RWPE2 (cell line): Measurements from ENCODE around the gene BEND5.

Source experiments
- ATAC-seq: fragments of 200-7000 bp; cut with Tn5 transposase; 3 replicates; pipeline ENCODE4 v1.9.1; 2021; ENCODE audit warnings: low read depth
- DNase-seq: peaks from one replicate; pipeline ENCODE4 v3.0.0-alpha.2; 2020; ENCODE audit warnings: low spot score
- H3K27ac ChIP-seq: fragments of 450-650 bp; 2 replicates; pipeline ENCODE4 v1.5.1; 2017; ENCODE audit warnings: mild to moderate bottlenecking; ENCODE audit not compliant: poor library complexity, severe bottlenecking
- H3K27me3 ChIP-seq: fragments of 250-450 bp; sonication (Bioruptor Pico); 2 replicates; pipeline ENCODE4 v1.5.1; 2021; ENCODE audit warnings: mild to moderate bottlenecking, moderate library complexity; ENCODE audit not compliant: insufficient read depth, poor library complexity, severe bottlenecking
- H3K36me3 ChIP-seq: fragments of 250-450 bp; sonication (Bioruptor Pico); 2 replicates; pipeline ENCODE4 v1.5.1; 2020; ENCODE audit warnings: low read depth, mild to moderate bottlenecking, moderate library complexity
- H3K4me1 ChIP-seq: fragments of 250-450 bp; sonication (Bioruptor Pico); 2 replicates; pipeline ENCODE4 v1.5.1; 2021; ENCODE audit warnings: mild to moderate bottlenecking, moderate library complexity; ENCODE audit not compliant: insufficient read depth, poor library complexity, severe bottlenecking
- H3K4me3 ChIP-seq: fragments of 250-450 bp; sonication (Bioruptor Pico); 2 replicates; pipeline ENCODE4 v1.5.1; 2021; ENCODE audit warnings: mild to moderate bottlenecking, moderate library complexity; ENCODE audit not compliant: severe bottlenecking
- H3K9me3 ChIP-seq: fragments of 250-450 bp; sonication (Bioruptor Pico); 2 replicates; pipeline ENCODE4 v1.5.1; 2021; ENCODE audit warnings: mild to moderate bottlenecking, moderate library complexity; ENCODE audit not compliant: severe bottlenecking
- TF ChIP-seq, protein P1 (sequence below): fragments of 450-650 bp; IDR thresholded peaks from one replicate; pipeline ENCODE4 v1.5.1; 2017; ENCODE audit warnings: mild to moderate bottlenecking, moderate library complexity; ENCODE audit not compliant: poor library complexity, severe bottlenecking

Gene BEND5

DNA sequence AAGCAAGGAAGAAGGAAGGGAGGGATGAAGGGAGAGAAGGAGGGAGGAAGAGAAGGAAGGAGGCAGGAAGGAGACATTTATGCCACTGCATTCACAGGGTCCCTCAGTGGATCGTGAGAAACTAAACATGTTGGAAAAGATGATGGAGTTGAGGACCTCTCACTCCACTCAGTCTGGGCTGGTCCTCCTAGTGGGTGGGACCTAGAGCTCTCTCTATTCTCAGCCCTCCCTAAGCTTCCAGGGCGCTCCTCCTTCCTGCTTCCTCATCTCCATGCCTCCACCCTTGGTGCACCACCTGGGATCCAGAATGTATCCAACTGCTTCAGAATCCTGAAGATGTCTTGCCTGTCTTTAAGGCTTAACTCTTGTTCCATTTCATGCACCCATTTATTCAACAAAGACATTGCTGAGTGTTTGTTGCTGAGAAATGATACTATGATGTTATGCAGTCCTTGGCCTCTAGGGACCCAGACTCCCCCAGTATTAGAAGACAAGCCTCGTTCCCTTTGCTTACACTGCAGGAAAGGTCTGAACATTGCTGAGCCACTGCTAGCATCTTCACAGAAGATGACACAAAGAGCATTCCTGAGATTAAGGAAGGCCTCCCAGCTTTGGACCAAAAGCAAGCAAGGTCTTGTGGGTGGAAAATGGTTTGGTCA lies 88.5 kb downstream of the BEND5 start:
- no peak for DNase-seq

DNA sequence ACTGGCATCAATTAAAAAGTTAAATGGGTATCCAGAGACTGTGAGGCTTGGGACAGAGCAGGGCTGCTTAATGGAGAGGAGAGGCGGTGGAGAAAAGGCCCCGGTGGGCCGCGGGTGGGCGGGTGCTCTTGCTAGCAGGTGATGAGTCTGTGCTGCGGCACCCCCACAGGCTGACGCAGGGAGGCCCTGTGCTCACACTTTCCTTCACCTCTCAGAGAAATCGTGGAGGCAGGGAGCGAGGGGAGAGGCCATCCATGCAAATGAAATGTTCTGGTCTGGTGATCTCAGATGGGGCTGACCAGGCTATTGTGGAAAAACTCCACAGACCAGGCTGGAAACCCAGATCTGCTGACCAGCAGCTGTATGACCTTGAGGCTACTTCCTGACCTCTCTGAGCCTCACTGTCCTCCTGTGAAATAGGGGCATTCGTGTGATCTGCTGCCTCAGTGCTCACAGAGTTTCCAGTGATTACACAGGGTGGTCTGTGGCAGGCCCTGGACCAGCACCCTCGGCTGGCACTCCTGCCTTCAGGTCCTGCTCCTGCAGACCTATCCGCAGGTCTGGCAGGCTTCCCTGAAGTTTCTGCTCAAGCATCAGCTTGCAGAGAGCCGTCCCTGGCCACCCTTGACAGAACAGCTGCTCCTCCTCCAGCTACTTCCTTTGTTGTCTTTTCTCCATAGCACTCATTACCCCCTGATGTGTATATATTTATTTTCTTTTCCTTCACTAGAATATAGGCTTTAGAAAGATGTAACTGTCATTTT lies 89.2 kb downstream of the BEND5 start:
- no peak overlapping the region for H3K27ac ChIP-seq
- no peak overlapping the region for H3K4me3 ChIP-seq
- ATAC-seq (no peak), DNase-seq (no peak)
- no peaks in the 10 kb centered on the region for H3K36me3 ChIP-seq
- H3K4me1 ChIP-seq, result no peaks in the 10 kb centered on the region
- H3K9me3 ChIP-seq, result no peaks in the 10 kb centered on the region
- TF ChIP-seq, protein P1, sequence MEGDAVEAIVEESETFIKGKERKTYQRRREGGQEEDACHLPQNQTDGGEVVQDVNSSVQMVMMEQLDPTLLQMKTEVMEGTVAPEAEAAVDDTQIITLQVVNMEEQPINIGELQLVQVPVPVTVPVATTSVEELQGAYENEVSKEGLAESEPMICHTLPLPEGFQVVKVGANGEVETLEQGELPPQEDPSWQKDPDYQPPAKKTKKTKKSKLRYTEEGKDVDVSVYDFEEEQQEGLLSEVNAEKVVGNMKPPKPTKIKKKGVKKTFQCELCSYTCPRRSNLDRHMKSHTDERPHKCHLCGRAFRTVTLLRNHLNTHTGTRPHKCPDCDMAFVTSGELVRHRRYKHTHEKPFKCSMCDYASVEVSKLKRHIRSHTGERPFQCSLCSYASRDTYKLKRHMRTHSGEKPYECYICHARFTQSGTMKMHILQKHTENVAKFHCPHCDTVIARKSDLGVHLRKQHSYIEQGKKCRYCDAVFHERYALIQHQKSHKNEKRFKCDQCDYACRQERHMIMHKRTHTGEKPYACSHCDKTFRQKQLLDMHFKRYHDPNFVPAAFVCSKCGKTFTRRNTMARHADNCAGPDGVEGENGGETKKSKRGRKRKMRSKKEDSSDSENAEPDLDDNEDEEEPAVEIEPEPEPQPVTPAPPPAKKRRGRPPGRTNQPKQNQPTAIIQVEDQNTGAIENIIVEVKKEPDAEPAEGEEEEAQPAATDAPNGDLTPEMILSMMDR, result no peak
- H3K27me3 ChIP-seq, result no peaks in the 10 kb centered on the region

More for the DNA sequence above, 88.5 kb downstream of the BEND5 start:
- Histone ChIP-seq H3K27me3 (no peaks in the 10 kb centered on the region), H3K9me3 (no peaks in the 10 kb centered on the region), H3K36me3 (no peaks in the 10 kb centered on the region), H3K27ac (no peak overlapping the region), H3K4me1 (no peaks in the 10 kb centered on the region), H3K4me3 (no peak overlapping the region)
- ATAC-seq, result peak; percentile 45; the same call in 2 of the 3 replicates
- TF ChIP-seq, protein P1, result peak; percentile 15

- H3K36me3 ChIP-seq, result no peaks in the 10 kb centered on the region
- ATAC-seq (no peak), DNase-seq (no peak)
- H3K27me3 ChIP-seq, result no peaks in the 10 kb centered on the region
- H3K4me3 ChIP-seq, result no peak overlapping the region
- TF ChIP-seq, protein P1, result no peak
- no peaks in the 10 kb centered on the region for H3K4me1 ChIP-seq
- no peaks in the 10 kb centered on the region for H3K9me3 ChIP-seq
- no peak overlapping the region for H3K27ac ChIP-seq
Measured at GRCh38 chr1:48686159-48686558, 90.5 kb downstream of the BEND5 start.

DNA sequence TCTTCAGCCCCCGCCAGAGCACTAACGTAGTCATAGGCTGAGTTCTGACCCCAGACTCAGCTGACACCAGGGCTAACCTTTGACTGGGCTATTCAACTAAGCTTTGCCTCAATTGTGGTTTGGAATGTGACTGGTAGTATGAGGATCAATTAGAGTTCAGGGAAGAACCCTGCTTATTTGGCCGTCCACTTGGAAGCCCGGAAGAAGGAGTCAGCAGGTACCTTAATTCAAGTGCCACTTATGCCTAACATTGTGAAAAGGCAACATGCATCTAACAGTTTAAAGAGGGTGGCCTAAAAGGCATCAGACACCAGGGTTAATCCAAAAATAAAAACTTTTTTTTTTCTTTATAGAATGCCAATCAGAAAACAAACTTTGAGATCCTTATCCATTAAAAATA lies 92.3 kb downstream of the BEND5 start:
- Histone ChIP-seq H3K27ac (no peak overlapping the region), H3K4me3 (no peak overlapping the region), H3K27me3 (no peaks in the 10 kb centered on the region), H3K9me3 (no peaks in the 10 kb centered on the region), H3K36me3 (no peaks in the 10 kb centered on the region), H3K4me1 (no peaks in the 10 kb centered on the region)
- ATAC-seq, result no peak
- DNase-seq, result no peak
- TF ChIP-seq, protein P1, result no peak

GRCh38 chr1:48683839-48684238 lies 92.9 kb downstream of the BEND5 start:
- Histone ChIP-seq H3K4me3 (no peak overlapping the region), H3K9me3 (no peaks in the 10 kb centered on the region), H3K36me3 (no peaks in the 10 kb centered on the region), H3K27me3 (no peaks in the 10 kb centered on the region), H3K4me1 (no peaks in the 10 kb centered on the region), H3K27ac (no peak overlapping the region)
- TF ChIP-seq, protein P1, result no peak
- DNase-seq (no peak), ATAC-seq (no peak)
